Measurements from ENCODE around the gene TMEM213.

GRCh38 chr7:138798836-138799235 is 1.0 kb downstream of the TMEM213 start:
- no peak for TF ChIP-seq REST (IDR thresholded peaks at IDR 0.05; ENCODE audit: low read depth)
- TF ChIP-seq FOXM1 (IDR thresholded peaks at IDR 0.05; ENCODE audit: borderline replicate concordance, low read depth): no peak
- no peak for TF ChIP-seq ZBTB7A (IDR thresholded peaks at IDR 0.05; ENCODE audit: low read depth)
- no peak for TF ChIP-seq RAD21 (IDR thresholded peaks at IDR 0.05; ENCODE audit: low read depth)
- TF ChIP-seq TCF12 (IDR thresholded peaks at IDR 0.05; ENCODE audit: low read depth): no peak
- TF ChIP-seq EGR1 (IDR thresholded peaks at IDR 0.05): no peak
- TF ChIP-seq MAX (IDR thresholded peaks at IDR 0.05): no peak
- no peak for TF ChIP-seq TEAD4 (IDR thresholded peaks at IDR 0.05)
- no peak for TF ChIP-seq EP300 (IDR thresholded peaks at IDR 0.05; ENCODE audit: borderline replicate concordance)
- no peak for TF ChIP-seq CREB1 (IDR thresholded peaks at IDR 0.05; ENCODE audit: low read depth)
- no peak for TF ChIP-seq NFIC (IDR thresholded peaks at IDR 0.05)
- TF ChIP-seq TAF1 (IDR thresholded peaks at IDR 0.05; ENCODE audit: low read depth): no peak
- no peak for TF ChIP-seq YY1 (IDR thresholded peaks at IDR 0.05; ENCODE audit: low read depth)
